Brain microvascular endothelial cell (primary cell): ENCODE measurements around the gene RBL2.

Experiments
- DNase-seq: peaks from one replicate; pipeline ENCODE4 v3.0.0-alpha.2; 2020
- H3K27ac ChIP-seq: fragments of 250-450 bp; sonication (Bioruptor Pico); 2 replicates; pipeline ENCODE4 v1.5.1; 2020; ENCODE audit warnings: mild to moderate bottlenecking, moderate library complexity
- H3K27me3 ChIP-seq: fragments of 250-450 bp; sonication (Bioruptor Pico); replicated peaks from 2 replicates; pipeline ENCODE4 v1.5.1; 2020; ENCODE audit warnings: mild to moderate bottlenecking
- H3K36me3 ChIP-seq: fragments of 250-450 bp; sonication (Bioruptor Pico); replicated peaks from 2 replicates; pipeline ENCODE4 v1.5.1; 2020; ENCODE audit warnings: mild to moderate bottlenecking
- H3K4me3 ChIP-seq: 2 replicates; pipeline ENCODE4 v1.5.1; 2011; ENCODE audit warnings: low read depth, mild to moderate bottlenecking, control low read depth, low read length, moderate library complexity
- in situ Hi-C: cut with HindIII; loops from 2 replicates; pipeline ENCODE4 v1.10.0; 2017; ENCODE audit warnings: low sequenced_read_pairs, low pct_ligation_motif_present
- TF ChIP-seq, protein P1 (sequence below): IDR thresholded peaks from 2 replicates; pipeline ENCODE4 v1.5.1; 2011; ENCODE audit warnings: low read depth, mild to moderate bottlenecking, moderate library complexity, low read length, control low read depth, inconsistent platforms; ENCODE audit errors: missing control alignments

RBL2 gene

DNA sequence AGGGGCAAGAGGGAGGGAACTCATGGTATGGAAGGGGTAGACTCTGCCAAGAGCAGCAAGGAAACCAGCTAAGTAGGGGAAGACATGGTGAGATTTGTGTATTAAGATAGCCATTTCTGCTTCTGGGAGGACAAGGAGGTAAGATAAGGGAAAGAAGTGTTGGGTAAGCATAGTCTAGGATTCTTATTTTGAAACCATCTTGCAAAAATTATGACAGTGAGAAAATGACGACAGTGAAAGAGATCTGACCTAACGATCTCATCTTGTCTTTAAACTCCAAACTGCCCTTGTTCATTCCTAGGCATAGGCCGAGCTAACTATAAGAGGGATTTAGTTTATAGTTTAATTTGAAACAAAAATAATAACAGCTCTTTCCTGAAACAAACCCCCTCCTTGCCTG, 5.6 kb upstream of the RBL2 start:
- Histone ChIP-seq H3K4me3 (no peak overlapping the region), H3K27ac (no peak overlapping the region), H3K36me3 (no peaks in the 10 kb centered on the region), H3K27me3 (no peaks in the 10 kb centered on the region)
- TF ChIP-seq, protein P1, sequence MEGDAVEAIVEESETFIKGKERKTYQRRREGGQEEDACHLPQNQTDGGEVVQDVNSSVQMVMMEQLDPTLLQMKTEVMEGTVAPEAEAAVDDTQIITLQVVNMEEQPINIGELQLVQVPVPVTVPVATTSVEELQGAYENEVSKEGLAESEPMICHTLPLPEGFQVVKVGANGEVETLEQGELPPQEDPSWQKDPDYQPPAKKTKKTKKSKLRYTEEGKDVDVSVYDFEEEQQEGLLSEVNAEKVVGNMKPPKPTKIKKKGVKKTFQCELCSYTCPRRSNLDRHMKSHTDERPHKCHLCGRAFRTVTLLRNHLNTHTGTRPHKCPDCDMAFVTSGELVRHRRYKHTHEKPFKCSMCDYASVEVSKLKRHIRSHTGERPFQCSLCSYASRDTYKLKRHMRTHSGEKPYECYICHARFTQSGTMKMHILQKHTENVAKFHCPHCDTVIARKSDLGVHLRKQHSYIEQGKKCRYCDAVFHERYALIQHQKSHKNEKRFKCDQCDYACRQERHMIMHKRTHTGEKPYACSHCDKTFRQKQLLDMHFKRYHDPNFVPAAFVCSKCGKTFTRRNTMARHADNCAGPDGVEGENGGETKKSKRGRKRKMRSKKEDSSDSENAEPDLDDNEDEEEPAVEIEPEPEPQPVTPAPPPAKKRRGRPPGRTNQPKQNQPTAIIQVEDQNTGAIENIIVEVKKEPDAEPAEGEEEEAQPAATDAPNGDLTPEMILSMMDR = no peak
- in situ Hi-C loops = no loop called here
- DNase-seq = no peak

DNA sequence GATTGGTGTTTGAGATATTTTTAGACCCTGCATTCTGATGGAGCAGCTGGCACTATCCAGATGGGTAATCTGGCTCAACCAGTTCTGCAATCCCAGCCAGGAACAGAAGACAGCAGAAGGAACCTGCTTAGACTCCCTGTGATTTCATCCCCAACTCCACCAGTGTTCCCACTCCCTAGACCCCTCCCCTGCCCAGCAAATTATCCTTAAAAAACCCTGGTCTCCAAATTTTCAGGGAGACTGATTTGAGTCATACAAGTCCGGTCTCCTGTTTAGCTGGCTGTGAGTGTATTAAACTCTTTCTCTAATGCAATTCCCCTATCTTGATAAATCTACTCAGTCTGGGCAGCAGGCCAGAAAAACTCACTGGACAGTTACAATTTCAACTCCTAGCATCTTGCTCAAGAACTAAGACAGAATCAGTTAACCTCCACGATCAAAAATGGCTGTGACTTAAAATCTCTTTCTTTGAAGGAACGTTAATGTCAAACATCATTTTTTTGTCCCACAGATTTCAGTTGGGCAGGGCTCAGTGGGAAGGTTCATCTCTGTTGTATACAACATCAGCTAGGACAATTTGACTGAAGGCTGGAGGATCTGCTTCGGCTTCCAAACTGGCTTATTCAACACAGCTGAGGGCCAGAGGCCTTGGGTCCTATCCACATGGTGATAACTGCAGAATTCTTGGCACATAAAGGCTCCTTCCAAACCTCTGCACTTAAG, 4.9 kb upstream of the RBL2 start:
- Histone ChIP-seq H3K27me3 (no peaks in the 10 kb centered on the region), H3K27ac (no peak overlapping the region), H3K4me3 (no peak overlapping the region), H3K36me3 (no peaks in the 10 kb centered on the region)
- TF ChIP-seq, protein P1 = no peak
- in situ Hi-C loops = no loop called here
- peak; percentile 63 for DNase-seq

DNA sequence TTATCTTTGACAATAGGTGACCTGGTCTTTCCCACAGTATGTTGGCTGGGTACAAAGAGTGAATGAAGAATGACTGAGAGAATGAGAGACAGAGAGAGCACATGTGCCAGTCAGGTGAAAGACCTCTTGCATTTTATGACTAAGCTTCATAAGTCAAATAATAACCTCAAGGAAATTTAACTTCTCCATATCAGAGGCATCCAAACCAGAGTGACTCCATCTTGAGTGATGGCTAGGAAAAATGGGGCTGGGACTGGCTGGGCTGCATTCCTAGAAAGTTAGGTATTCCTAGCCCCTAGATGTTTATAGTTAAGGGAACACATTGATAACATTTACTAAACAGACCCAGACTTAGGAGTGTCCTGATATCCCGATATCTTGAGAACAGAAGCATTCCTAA, 3.9 kb upstream of the RBL2 start:
- no peaks in the 10 kb centered on the region for H3K27me3 ChIP-seq
- in situ Hi-C loops = no loop called here
- no peak overlapping the region for H3K27ac ChIP-seq
- no peak overlapping the region for H3K4me3 ChIP-seq
- H3K36me3 ChIP-seq = no peaks in the 10 kb centered on the region
- DNase-seq = no peak
- TF ChIP-seq, protein P1 = no peak

DNA sequence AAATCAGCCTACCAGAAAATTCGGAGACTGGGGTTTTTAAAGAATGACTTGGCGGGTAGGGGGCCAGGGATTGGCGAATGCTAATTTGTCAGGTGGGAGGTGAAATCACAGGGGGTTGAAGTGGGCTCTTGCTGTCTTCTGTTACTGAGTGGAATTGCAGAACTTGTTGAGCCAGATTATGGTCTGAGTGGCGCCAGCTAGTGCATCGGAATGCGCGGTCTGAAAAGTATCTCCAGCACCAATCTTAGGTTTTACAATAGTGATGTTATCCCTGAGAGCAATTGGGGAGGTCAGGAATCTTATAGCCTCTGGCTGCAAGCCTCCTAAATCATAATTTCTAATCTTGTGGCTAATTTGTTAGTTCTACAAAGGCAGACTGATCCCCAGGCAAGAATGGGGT, 762 bp upstream of the RBL2 start:
- no peaks in the 10 kb centered on the region for H3K27me3 ChIP-seq
- in situ Hi-C loops = no loop called here
- H3K27ac ChIP-seq = no peak overlapping the region
- DNase-seq = no peak
- H3K36me3 ChIP-seq = no peaks in the 10 kb centered on the region
- H3K4me3 ChIP-seq = no peak overlapping the region
- TF ChIP-seq, protein P1 = no peak

DNA sequence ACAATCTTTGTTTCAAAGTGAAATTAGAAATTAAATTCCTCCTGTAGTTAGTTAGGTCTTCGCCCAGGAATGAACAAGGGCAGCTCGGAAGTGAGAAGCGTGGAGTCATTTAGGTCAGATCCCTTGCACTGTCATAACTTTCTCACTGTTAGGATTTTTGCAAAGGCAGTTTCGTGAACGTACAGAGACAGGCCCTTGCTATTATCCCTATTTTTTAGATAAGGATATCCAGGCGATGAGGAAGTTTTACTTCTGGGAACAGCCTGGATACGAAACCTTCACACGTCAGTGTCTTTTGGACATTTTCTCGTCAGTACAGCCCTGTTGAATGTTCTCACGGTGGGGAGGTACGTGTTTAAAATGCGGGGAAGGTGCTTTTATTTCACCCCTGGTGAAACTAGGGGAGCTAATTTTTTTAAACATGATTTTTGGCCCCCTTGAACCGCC, 318 bp upstream of the RBL2 start:
- TF ChIP-seq, protein P1 = no peak
- H3K36me3 ChIP-seq = no peaks in the 10 kb centered on the region
- in situ Hi-C loops = no loop called here

More for the DNA sequence above, 318 bp upstream of the RBL2 start:
- Histone ChIP-seq H3K27ac (peak overlapping the region; percentile 55), H3K27me3 (no peaks in the 10 kb centered on the region), H3K4me3 (peak overlapping the region; percentile 90)
- no peak for DNase-seq
